Activated T-helper 1 cell treated with anti-CD3 and anti-CD28 coated beads, Interleukin-12 subunit alpha, Interleukin-12 subunit beta, Interleukin-2, Interleukin-4 antibody, amounts not matched to agents 30 ng/mL and 10 ng/mL and 1 ng/mL, durations not matched to agents 14 hours and 24 hours and 36 hours (primary cell): ENCODE measurements around the gene ONECUT3. TPM values are rescaled to one million over a fixed set of nuclear protein-coding genes. Genes with fewer than 3 reads are reported as not detected.

ENCODE experiments used
- DNase-seq: peaks from one replicate; pipeline ENCODE4 v3.0.0; 2021; ENCODE audit warnings: low spot score
- H3K27ac Mint-ChIP-seq: one replicate; pipeline ENCODE4 v1.8.0; 2021; ENCODE audit warnings: mild to moderate bottlenecking, mixed read lengths
- H3K27me3 Mint-ChIP-seq: one replicate; pipeline ENCODE4 v1.8.0; 2022; ENCODE audit warnings: mild to moderate bottlenecking, moderate library complexity, mixed read lengths; ENCODE audit not compliant: insufficient read depth
- H3K36me3 Mint-ChIP-seq: one replicate; pipeline ENCODE4 v1.8.0; 2021; ENCODE audit warnings: low read depth, mixed read lengths
- H3K4me1 Mint-ChIP-seq: one replicate; pipeline ENCODE4 v1.8.0; 2021; ENCODE audit warnings: low read depth, mixed read lengths
- H3K4me3 Mint-ChIP-seq: one replicate; pipeline ENCODE4 v1.8.0; 2021; ENCODE audit warnings: mild to moderate bottlenecking, moderate library complexity, mixed read lengths
- H3K9me3 Mint-ChIP-seq: one replicate; pipeline ENCODE4 v1.8.0; 2021; ENCODE audit warnings: mixed read lengths
- intact Hi-C: fragments of 100-400 bp; cut with micrococcal nuclease; formaldehyde crosslinking; loops from one replicate; pipeline ENCODE4 v1.15.1; 2024
- total RNA-seq: library from RNA; stranded (reverse); gene quantifications from 2 replicates; pipeline ENCODE4 v1.2.3, GENCODE V29; 2022

ONECUT3 gene
- total RNA-seq, 1 donor from 2014 or later = not detected

DNA sequence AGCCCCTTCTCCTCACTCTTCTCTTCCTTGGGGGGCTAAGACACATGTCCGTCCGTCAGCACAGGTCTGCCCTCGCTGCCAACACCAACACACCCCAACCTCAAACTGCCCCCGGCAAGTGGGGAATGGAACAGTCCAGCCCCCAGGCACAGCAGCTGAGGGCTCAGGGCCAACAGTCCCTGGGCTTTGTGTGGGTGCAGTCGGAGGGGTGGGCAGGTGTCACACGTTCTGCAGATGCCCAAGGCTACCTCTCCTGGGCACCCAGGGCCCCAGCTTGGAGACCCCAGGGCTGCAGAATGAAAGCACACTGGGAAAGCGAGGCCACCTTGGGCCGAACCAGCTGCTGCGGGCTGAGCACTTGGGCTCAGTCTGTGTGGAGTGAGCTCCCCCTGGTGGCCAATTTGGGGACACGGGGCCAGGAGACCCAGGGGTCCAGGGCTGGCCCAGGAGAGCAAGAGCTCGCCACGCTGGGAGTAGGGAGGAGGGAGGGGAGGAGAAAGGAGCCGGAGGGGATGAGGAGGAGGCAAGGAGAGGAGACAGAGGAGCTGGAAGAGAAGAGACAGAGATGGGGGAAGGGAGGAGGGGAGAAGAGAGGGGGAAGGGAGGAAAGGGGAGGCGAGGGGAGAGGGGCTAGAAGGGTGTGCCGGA lies 72.7 kb downstream of the ONECUT3 start:
- H3K27ac Mint-ChIP-seq = no peak overlapping the region
- H3K4me3 Mint-ChIP-seq = no peak overlapping the region
- intact Hi-C loops = loop anchor here (1.0 kb wide), 1 partner anchor 14 kb away; the partner anchor contains the start of gene ATP8B3
- H3K4me1 Mint-ChIP-seq = no peaks in the 10 kb centered on the region
- H3K9me3 Mint-ChIP-seq = no peaks in the 10 kb centered on the region
- peaks cover 9% of the 10 kb centered on the region for H3K36me3 Mint-ChIP-seq
- no peaks in the 10 kb centered on the region for H3K27me3 Mint-ChIP-seq
- DNase-seq = peak; percentile 65

DNA sequence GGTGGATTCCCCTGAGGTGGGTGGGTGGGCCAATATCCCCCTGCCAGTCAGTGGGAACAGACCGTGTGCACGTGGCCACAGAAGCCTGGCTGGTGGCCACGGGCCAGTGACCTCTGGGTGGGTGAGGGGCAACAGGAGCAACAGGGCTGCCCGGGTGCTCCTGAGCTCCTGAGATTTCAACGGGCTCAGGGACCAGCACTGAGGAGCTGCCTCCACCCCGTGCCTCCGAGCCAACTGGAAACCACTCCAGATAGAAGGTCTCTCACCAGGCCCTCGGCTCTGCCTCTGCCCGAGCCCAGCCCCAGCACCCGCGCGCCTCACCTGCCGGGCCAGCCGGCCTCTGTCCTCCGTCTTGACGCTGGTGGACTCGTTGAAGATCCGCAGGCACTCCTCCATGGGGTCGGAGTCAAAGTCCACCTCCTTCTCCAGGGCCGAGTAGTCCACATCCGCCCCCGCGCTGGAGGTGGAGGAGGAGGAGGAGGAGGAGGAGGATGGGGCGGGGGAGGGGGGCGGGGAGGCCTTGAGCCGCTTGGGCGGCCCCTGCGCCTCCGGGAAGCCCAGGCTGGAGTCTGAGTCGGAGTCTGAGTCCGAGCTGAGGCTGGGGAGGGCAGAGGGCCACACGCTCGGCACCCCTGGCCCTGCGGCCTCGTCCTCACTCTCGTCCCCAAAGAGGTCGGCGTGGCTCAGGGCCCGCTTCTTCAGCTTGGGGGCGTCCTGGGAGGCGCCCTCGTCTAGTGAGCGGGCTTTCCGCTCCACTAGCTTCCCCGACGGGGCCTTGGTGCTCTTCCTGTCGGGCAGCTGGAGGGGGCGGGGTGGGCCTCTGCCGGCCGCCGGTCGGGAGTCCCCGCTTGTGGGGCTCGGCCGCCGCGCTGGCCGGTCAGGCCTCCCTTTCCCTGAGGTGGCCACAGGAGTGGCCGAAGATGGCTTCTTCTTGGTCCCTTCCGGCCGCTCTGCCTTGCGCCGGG lies 73.5 kb downstream of the ONECUT3 start:
- intact Hi-C loops = loop anchor here (1.0 kb wide), 1 partner anchor 15 kb away; the partner anchor contains the start of gene ATP8B3
- H3K36me3 Mint-ChIP-seq = peaks cover 7% of the 10 kb centered on the region
- H3K9me3 Mint-ChIP-seq = no peaks in the 10 kb centered on the region
- no peak overlapping the region for H3K4me3 Mint-ChIP-seq
- H3K27me3 Mint-ChIP-seq = no peaks in the 10 kb centered on the region
- DNase-seq = no peak
- no peak overlapping the region for H3K27ac Mint-ChIP-seq
- no peaks in the 10 kb centered on the region for H3K4me1 Mint-ChIP-seq

GRCh38 chr19:1827566-1828278 lies 74.4 kb downstream of the ONECUT3 start:
- intact Hi-C loops = no loop called here
- H3K27ac Mint-ChIP-seq = no peak overlapping the region
- H3K4me3 Mint-ChIP-seq = no peak overlapping the region
- no peaks in the 10 kb centered on the region for H3K4me1 Mint-ChIP-seq
- DNase-seq = no peak
- peaks cover 7% of the 10 kb centered on the region for H3K36me3 Mint-ChIP-seq
- no peaks in the 10 kb centered on the region for H3K27me3 Mint-ChIP-seq
- no peaks in the 10 kb centered on the region for H3K9me3 Mint-ChIP-seq

GRCh38 chr19:1828279-1829238 lies 75.3 kb downstream of the ONECUT3 start:
- peaks cover 7% of the 10 kb centered on the region for H3K36me3 Mint-ChIP-seq
- no peak overlapping the region for H3K27ac Mint-ChIP-seq
- no peak for DNase-seq
- no peaks in the 10 kb centered on the region for H3K4me1 Mint-ChIP-seq
- H3K27me3 Mint-ChIP-seq = no peaks in the 10 kb centered on the region
- no peak overlapping the region for H3K4me3 Mint-ChIP-seq
- no peaks in the 10 kb centered on the region for H3K9me3 Mint-ChIP-seq
- intact Hi-C loops = no loop called here

DNA sequence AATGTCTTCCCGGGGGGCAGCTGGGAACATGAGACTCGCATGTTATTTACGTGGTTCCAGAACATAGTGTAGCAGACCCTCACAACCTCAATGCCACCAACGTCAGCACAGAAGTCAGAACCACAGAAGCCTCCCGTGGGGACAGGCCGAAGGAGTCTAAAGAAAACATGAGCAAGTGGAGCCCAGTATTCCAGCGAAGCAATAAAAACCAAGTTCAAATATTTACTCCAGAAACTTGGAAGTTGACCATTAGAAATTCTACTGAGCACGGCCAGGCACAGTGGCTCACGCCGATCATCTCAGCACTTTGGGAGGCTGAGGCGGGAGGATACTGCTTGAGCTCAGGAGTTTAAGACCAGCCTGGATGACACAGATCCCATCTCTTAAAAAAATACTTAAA lies 76.7 kb downstream of the ONECUT3 start:
- intact Hi-C loops = no loop called here
- H3K4me1 Mint-ChIP-seq = no peaks in the 10 kb centered on the region
- no peak for DNase-seq
- H3K27ac Mint-ChIP-seq = no peak overlapping the region
- H3K4me3 Mint-ChIP-seq = no peak overlapping the region
- no peaks in the 10 kb centered on the region for H3K27me3 Mint-ChIP-seq
- no peaks in the 10 kb centered on the region for H3K9me3 Mint-ChIP-seq
- H3K36me3 Mint-ChIP-seq = peaks cover 7% of the 10 kb centered on the region

GRCh38 chr19:1830568-1830967 lies 77.3 kb downstream of the ONECUT3 start:
- peaks cover 7% of the 10 kb centered on the region for H3K36me3 Mint-ChIP-seq

More at GRCh38 chr19:1830568-1830967, 77.3 kb downstream of the ONECUT3 start:
- Mint-ChIP-seq H3K27me3 (no peaks in the 10 kb centered on the region), H3K4me1 (no peaks in the 10 kb centered on the region), H3K27ac (no peak overlapping the region), H3K4me3 (no peak overlapping the region), H3K9me3 (no peaks in the 10 kb centered on the region)
- intact Hi-C loops = no loop called here
- DNase-seq = no peak

Other genes starting within 250 kb of the ONECUT3 start
- 3.6 and 7.0 TPM in 2 replicates for gene ADAMTSL5, start 240.5 kb upstream of the ONECUT3 start, total RNA-seq
- gene PLK5, start 229.4 kb upstream of the ONECUT3 start, total RNA-seq = not detected in 2 replicates
- gene MEX3D, start 185.2 kb upstream of the ONECUT3 start, total RNA-seq = 14.6 and 15.0 TPM in 2 replicates
- 136 and 139 TPM in 2 replicates for gene MBD3, start 160.6 kb upstream of the ONECUT3 start, total RNA-seq
- gene UQCR11, start 148.0 kb upstream of the ONECUT3 start, total RNA-seq = 171 and 176 TPM in 2 replicates
- gene TCF3, start 100.9 kb upstream of the ONECUT3 start, total RNA-seq = 163 and 172 TPM in 2 replicates
- gene ATP8B3, start 58.8 kb downstream of the ONECUT3 start, total RNA-seq = 4.1 and 5.0 TPM in 2 replicates
- gene REXO1, start 95.0 kb downstream of the ONECUT3 start, total RNA-seq = 64.5 and 70.5 TPM in 2 replicates
- gene KLF16, start 110.1 kb downstream of the ONECUT3 start, total RNA-seq = 34.5 and 39.1 TPM in 2 replicates
- 115 TPM in 2 replicates for gene ABHD17A, start 132.0 kb downstream of the ONECUT3 start, total RNA-seq
- 8.4 and 9.6 TPM in 2 replicates for gene ADAT3, start 151.9 kb downstream of the ONECUT3 start, total RNA-seq
- 38.0 and 41.5 TPM in 2 replicates for gene SCAMP4, start 151.9 kb downstream of the ONECUT3 start, total RNA-seq
- gene CSNK1G2, start 187.7 kb downstream of the ONECUT3 start, total RNA-seq = 95.2 and 101 TPM in 2 replicates